ENCODE results near the gene HOXA6.

HOXA6 gene

GRCh38 chr7:27098578-27099451 is 48.8 kb downstream of the HOXA6 start:
- no peak for TF ChIP-seq CTCF (IDR thresholded peaks at IDR 0.05; ENCODE audit: low read length)
- TF ChIP-seq EZH2 (IDR thresholded peaks at IDR 0.05; ENCODE audit: borderline replicate concordance, low read length): no peak
- Histone ChIP-seq H3K9ac (ENCODE audit: low read length) (no peak overlapping the region), H3K27ac (ENCODE audit: low read depth, low read length, poor library complexity, severe bottlenecking) (no peak overlapping the region), H3K79me2 (ENCODE audit: insufficient read depth, low read length) (no peaks in the 10 kb centered on the region), H3K4me3 (ENCODE audit: low read depth, low read length, poor library complexity, severe bottlenecking) (no peak overlapping the region), H3K9me3 (ENCODE audit: low read length) (no peaks in the 10 kb centered on the region), H3F3A (ENCODE audit: insufficient read depth, low read length) (0 out of 2 replicates have a peak, but pooled peaks cover 6% of the 10 kb centered on the region), H3K4me2 (ENCODE audit: low read length) (no peak overlapping the region), H3K36me3 (ENCODE audit: insufficient read depth, low read length) (peaks cover 4% of the 10 kb centered on the region; the same call in 1 of the 2 replicates), H3K9me2 (ENCODE audit: low read depth, low read length) (no peaks in the 10 kb centered on the region), H3K27me3 (ENCODE audit: insufficient read depth, low read length) (peaks cover 6% of the 10 kb centered on the region; the same call in 1 of the 2 replicates), H2AFZ (ENCODE audit: low read length) (no peak overlapping the region), H3K4me1 (ENCODE audit: insufficient read depth, low read length, severe bottlenecking) (peaks cover 17% of the 10 kb centered on the region), H4K20me1 (ENCODE audit: insufficient read depth, low read length) (no peaks in the 10 kb centered on the region)

GRCh38 chr7:27097686-27098577 is 49.6 kb downstream of the HOXA6 start:
- Histone ChIP-seq H2AFZ (ENCODE audit: low read length) (no peak overlapping the region), H3K4me2 (ENCODE audit: low read length) (peak overlapping the region; percentile 92), H3K36me3 (ENCODE audit: insufficient read depth, low read length) (peaks cover 4% of the 10 kb centered on the region; the same call in 1 of the 2 replicates), H3K9me2 (ENCODE audit: low read depth, low read length) (no peaks in the 10 kb centered on the region), H4K20me1 (ENCODE audit: insufficient read depth, low read length) (no peaks in the 10 kb centered on the region), H3K9ac (ENCODE audit: low read length) (no peak overlapping the region), H3K27me3 (ENCODE audit: insufficient read depth, low read length) (no peaks in the 10 kb centered on the region), H3K9me3 (ENCODE audit: low read length) (no peaks in the 10 kb centered on the region), H3F3A (ENCODE audit: insufficient read depth, low read length) (0 out of 2 replicates have a peak, but pooled peaks cover 6% of the 10 kb centered on the region), H3K27ac (ENCODE audit: low read depth, low read length, poor library complexity, severe bottlenecking) (no peak overlapping the region), H3K4me1 (ENCODE audit: insufficient read depth, low read length, severe bottlenecking) (peaks cover 17% of the 10 kb centered on the region), H3K79me2 (ENCODE audit: insufficient read depth, low read length) (no peaks in the 10 kb centered on the region), H3K4me3 (ENCODE audit: low read depth, low read length, poor library complexity, severe bottlenecking) (peak overlapping the region; percentile 86)
- TF ChIP-seq CTCF (IDR thresholded peaks at IDR 0.05; ENCODE audit: low read length) (no peak), EZH2 (IDR thresholded peaks at IDR 0.05; ENCODE audit: borderline replicate concordance, low read length) (no peak)

GRCh38 chr7:27096768-27097514 is 50.6 kb downstream of the HOXA6 start:
- TF ChIP-seq EZH2 (IDR thresholded peaks at IDR 0.05; ENCODE audit: borderline replicate concordance, low read length) (no peak), CTCF (IDR thresholded peaks at IDR 0.05; ENCODE audit: low read length) (no peak)
- Histone ChIP-seq H3K4me2 (ENCODE audit: low read length) (peak overlapping the region; percentile 92), H3K4me1 (ENCODE audit: insufficient read depth, low read length, severe bottlenecking) (peaks cover 17% of the 10 kb centered on the region), H4K20me1 (ENCODE audit: insufficient read depth, low read length) (no peaks in the 10 kb centered on the region), H3K9me2 (ENCODE audit: low read depth, low read length) (no peaks in the 10 kb centered on the region), H3F3A (ENCODE audit: insufficient read depth, low read length) (0 out of 2 replicates have a peak, but pooled peaks cover 6% of the 10 kb centered on the region), H3K9ac (ENCODE audit: low read length) (peak overlapping the region; percentile 77), H3K36me3 (ENCODE audit: insufficient read depth, low read length) (peaks cover 4% of the 10 kb centered on the region; the same call in 1 of the 2 replicates), H3K79me2 (ENCODE audit: insufficient read depth, low read length) (no peaks in the 10 kb centered on the region), H3K27me3 (ENCODE audit: insufficient read depth, low read length) (no peaks in the 10 kb centered on the region), H3K9me3 (ENCODE audit: low read length) (no peaks in the 10 kb centered on the region), H3K27ac (ENCODE audit: low read depth, low read length, poor library complexity, severe bottlenecking) (no peak overlapping the region), H2AFZ (ENCODE audit: low read length) (no peak overlapping the region), H3K4me3 (ENCODE audit: low read depth, low read length, poor library complexity, severe bottlenecking) (peak overlapping the region; percentile 86)
